ENCODE measurements around the gene CPSF4L.

The CPSF4L gene

GRCh38 chr17:73284354-73284753, 22.7 kb upstream of the CPSF4L start:
- Histone ChIP-seq H3K36me3 (ENCODE audit: insufficient read depth, insufficient read length, low read length) (peaks cover 45% of the 10 kb centered on the region), H3K27me3 (ENCODE audit: insufficient read depth, insufficient read length) (no peaks in the 10 kb centered on the region), H3K9me3 (ENCODE audit: insufficient read depth, low read length) (no peaks in the 10 kb centered on the region), H3K9ac (ENCODE audit: insufficient read length, low read depth) (no peak overlapping the region), H3K4me1 (ENCODE audit: insufficient read depth, insufficient read length) (peaks cover 15% of the 10 kb centered on the region), H3K4me3 (ENCODE audit: insufficient read length, low read depth) (no peak overlapping the region)
- DNase-seq (ENCODE audit: low read depth, low spot score): no peak
- TF ChIP-seq YY1 (IDR thresholded peaks at IDR 0.05; ENCODE audit: insufficient read depth, insufficient read length): no peak
- no peak for TF ChIP-seq SUZ12 (IDR thresholded peaks at IDR 0.05; ENCODE audit: extremely low read depth, insufficient read depth, insufficient read length)
- TF ChIP-seq ZNF274 (IDR thresholded peaks at IDR 0.05; ENCODE audit: low read depth, low read length): no peak

GRCh38 chr17:73283841-73284282, 22.2 kb upstream of the CPSF4L start:
- Histone ChIP-seq H3K4me3 (ENCODE audit: insufficient read length, low read depth) (no peak overlapping the region), H3K4me1 (ENCODE audit: insufficient read depth, insufficient read length) (peaks cover 16% of the 10 kb centered on the region), H3K27me3 (ENCODE audit: insufficient read depth, insufficient read length) (no peaks in the 10 kb centered on the region), H3K9me3 (ENCODE audit: insufficient read depth, low read length) (no peaks in the 10 kb centered on the region), H3K36me3 (ENCODE audit: insufficient read depth, insufficient read length, low read length) (peaks cover 45% of the 10 kb centered on the region), H3K9ac (ENCODE audit: insufficient read length, low read depth) (peak overlapping the region; percentile 12)
- DNase-seq (ENCODE audit: low read depth, low spot score): peak; percentile 48
- TF ChIP-seq ZNF274 (IDR thresholded peaks at IDR 0.05; ENCODE audit: low read depth, low read length) (no peak), SUZ12 (IDR thresholded peaks at IDR 0.05; ENCODE audit: extremely low read depth, insufficient read depth, insufficient read length) (no peak), YY1 (IDR thresholded peaks at IDR 0.05; ENCODE audit: insufficient read depth, insufficient read length) (no peak)

- DNase-seq (ENCODE audit: low read depth, low spot score): no peak
- Histone ChIP-seq H3K27me3 (ENCODE audit: insufficient read depth, insufficient read length) (no peaks in the 10 kb centered on the region), H3K9ac (ENCODE audit: insufficient read length, low read depth) (no peak overlapping the region), H3K36me3 (ENCODE audit: insufficient read depth, insufficient read length, low read length) (peaks cover 42% of the 10 kb centered on the region), H3K4me3 (ENCODE audit: insufficient read length, low read depth) (no peak overlapping the region), H3K4me1 (ENCODE audit: insufficient read depth, insufficient read length) (peaks cover 13% of the 10 kb centered on the region), H3K9me3 (ENCODE audit: insufficient read depth, low read length) (no peaks in the 10 kb centered on the region)
- TF ChIP-seq YY1 (IDR thresholded peaks at IDR 0.05; ENCODE audit: insufficient read depth, insufficient read length) (no peak), ZNF274 (IDR thresholded peaks at IDR 0.05; ENCODE audit: low read depth, low read length) (no peak), SUZ12 (IDR thresholded peaks at IDR 0.05; ENCODE audit: extremely low read depth, insufficient read depth, insufficient read length) (no peak)
Measured at GRCh38 chr17:73283250-73283649, 21.6 kb upstream of the CPSF4L start.

- DNase-seq (ENCODE audit: low read depth, low spot score): no peak
- H3K4me1 ChIP-seq (ENCODE audit: insufficient read depth, insufficient read length): peaks cover 13% of the 10 kb centered on the region
- TF ChIP-seq YY1 (IDR thresholded peaks at IDR 0.05; ENCODE audit: insufficient read depth, insufficient read length) (no peak), SUZ12 (IDR thresholded peaks at IDR 0.05; ENCODE audit: extremely low read depth, insufficient read depth, insufficient read length) (no peak), ZNF274 (IDR thresholded peaks at IDR 0.05; ENCODE audit: low read depth, low read length) (no peak)
- H3K4me3 ChIP-seq (ENCODE audit: insufficient read length, low read depth): no peak overlapping the region
- H3K27me3 ChIP-seq (ENCODE audit: insufficient read depth, insufficient read length): no peaks in the 10 kb centered on the region
- H3K9ac ChIP-seq (ENCODE audit: insufficient read length, low read depth): peak overlapping the region; percentile 42
- H3K9me3 ChIP-seq (ENCODE audit: insufficient read depth, low read length): no peaks in the 10 kb centered on the region
- peaks cover 42% of the 10 kb centered on the region for H3K36me3 ChIP-seq (ENCODE audit: insufficient read depth, insufficient read length, low read length)
Measured at GRCh38 chr17:73282629-73283028, 20.9 kb upstream of the CPSF4L start.

- H3K4me1 ChIP-seq (ENCODE audit: insufficient read depth, insufficient read length): peaks cover 13% of the 10 kb centered on the region
- no peaks in the 10 kb centered on the region for H3K9me3 ChIP-seq (ENCODE audit: insufficient read depth, low read length)
- H3K36me3 ChIP-seq (ENCODE audit: insufficient read depth, insufficient read length, low read length): peaks cover 42% of the 10 kb centered on the region
- TF ChIP-seq SUZ12 (IDR thresholded peaks at IDR 0.05; ENCODE audit: extremely low read depth, insufficient read depth, insufficient read length) (no peak), YY1 (IDR thresholded peaks at IDR 0.05; ENCODE audit: insufficient read depth, insufficient read length) (no peak), ZNF274 (IDR thresholded peaks at IDR 0.05; ENCODE audit: low read depth, low read length) (no peak)
- H3K4me3 ChIP-seq (ENCODE audit: insufficient read length, low read depth): no peak overlapping the region
- H3K27me3 ChIP-seq (ENCODE audit: insufficient read depth, insufficient read length): no peaks in the 10 kb centered on the region
- no peak overlapping the region for H3K9ac ChIP-seq (ENCODE audit: insufficient read length, low read depth)
- DNase-seq (ENCODE audit: low read depth, low spot score): no peak
Measured at GRCh38 chr17:73281928-73282327, 20.2 kb upstream of the CPSF4L start.

GRCh38 chr17:73280191-73280590, 18.5 kb upstream of the CPSF4L start:
- Histone ChIP-seq H3K9ac (ENCODE audit: insufficient read length, low read depth) (no peak overlapping the region), H3K4me1 (ENCODE audit: insufficient read depth, insufficient read length) (peaks cover 10% of the 10 kb centered on the region), H3K4me3 (ENCODE audit: insufficient read length, low read depth) (no peak overlapping the region), H3K36me3 (ENCODE audit: insufficient read depth, insufficient read length, low read length) (peaks cover 25% of the 10 kb centered on the region), H3K27me3 (ENCODE audit: insufficient read depth, insufficient read length) (no peaks in the 10 kb centered on the region), H3K9me3 (ENCODE audit: insufficient read depth, low read length) (no peaks in the 10 kb centered on the region)
- TF ChIP-seq ZNF274 (IDR thresholded peaks at IDR 0.05; ENCODE audit: low read depth, low read length) (no peak), YY1 (IDR thresholded peaks at IDR 0.05; ENCODE audit: insufficient read depth, insufficient read length) (no peak), SUZ12 (IDR thresholded peaks at IDR 0.05; ENCODE audit: extremely low read depth, insufficient read depth, insufficient read length) (no peak)
- DNase-seq (ENCODE audit: low read depth, low spot score): no peak

- Histone ChIP-seq H3K9me3 (ENCODE audit: insufficient read depth, low read length) (no peaks in the 10 kb centered on the region), H3K36me3 (ENCODE audit: insufficient read depth, insufficient read length, low read length) (peaks cover 21% of the 10 kb centered on the region), H3K9ac (ENCODE audit: insufficient read length, low read depth) (no peak overlapping the region), H3K4me1 (ENCODE audit: insufficient read depth, insufficient read length) (peaks cover 5% of the 10 kb centered on the region), H3K4me3 (ENCODE audit: insufficient read length, low read depth) (no peak overlapping the region), H3K27me3 (ENCODE audit: insufficient read depth, insufficient read length) (no peaks in the 10 kb centered on the region)
- TF ChIP-seq SUZ12 (IDR thresholded peaks at IDR 0.05; ENCODE audit: extremely low read depth, insufficient read depth, insufficient read length): no peak
- no peak for TF ChIP-seq YY1 (IDR thresholded peaks at IDR 0.05; ENCODE audit: insufficient read depth, insufficient read length)
- TF ChIP-seq ZNF274 (IDR thresholded peaks at IDR 0.05; ENCODE audit: low read depth, low read length): no peak
- DNase-seq (ENCODE audit: low read depth, low spot score): no peak
Measured at GRCh38 chr17:73279704-73280103, 18.0 kb upstream of the CPSF4L start.
